ENCODE results near the gene KRT13. TPM values are rescaled to one million over a fixed set of nuclear protein-coding genes. Genes with fewer than 3 reads are reported as not detected.
"Not testable (repeated sequence)": the region's sequence is repeated elsewhere in the genome, so short reads cannot be mapped to it uniquely, and the experiment has no call there.

KRT13 gene
- 35.5 and 45.8 TPM in 2 replicates for total RNA-seq (2014; rRNA removed; shearing (Covaris generic))

GRCh38 chr17:41505007-41505808 lies at the start of gene KRT13:
KRT13 (minus strand) TSS chr17:41505612; CDS start chr17:41505550, 62 bp downstream.
- peak; percentile 58 for DNase-seq (ENCODE audit: low spot score)

- no peak for DNase-seq (ENCODE audit: low spot score)
These were observed 48.7 kb upstream of the KRT13 start for GRCh38 chr17:41553987-41554680.

- no peak for DNase-seq (ENCODE audit: low spot score)
These were observed 47.8 kb upstream of the KRT13 start for GRCh38 chr17:41553176-41553575.

GRCh38 chr17:41552455-41552854 lies 47.0 kb upstream of the KRT13 start:
- DNase-seq (ENCODE audit: low spot score) = no peak

- DNase-seq (ENCODE audit: low spot score) = no peak
These were observed 46.0 kb upstream of the KRT13 start for GRCh38 chr17:41551365-41551764.

GRCh38 chr17:41549596-41550039 lies 44.2 kb upstream of the KRT13 start:
- no peak for DNase-seq (ENCODE audit: low spot score)

GRCh38 chr17:41548844-41549595 lies 43.6 kb upstream of the KRT13 start:
- DNase-seq (ENCODE audit: low spot score) = peak; percentile 98

- DNase-seq (ENCODE audit: low spot score) = peak; percentile 95
These were observed 42.8 kb upstream of the KRT13 start for GRCh38 chr17:41547921-41548843.

- no peak for DNase-seq (ENCODE audit: low spot score)
These were observed 42.0 kb upstream of the KRT13 start for GRCh38 chr17:41547378-41547841.

- DNase-seq (ENCODE audit: low spot score) = no peak
These were observed 41.4 kb upstream of the KRT13 start for GRCh38 chr17:41546819-41547218.

- DNase-seq (ENCODE audit: low spot score) = no peak
These were observed 40.5 kb upstream of the KRT13 start for GRCh38 chr17:41545829-41546410.

- DNase-seq (ENCODE audit: low spot score) = no peak
These were observed 39.5 kb upstream of the KRT13 start for GRCh38 chr17:41544935-41545334.

GRCh38 chr17:41544491-41544892 lies 39.1 kb upstream of the KRT13 start:
- peak; percentile 78 for DNase-seq (ENCODE audit: low spot score)

- not testable (repeated sequence) for DNase-seq (ENCODE audit: low spot score)
These were observed 37.4 kb upstream of the KRT13 start for GRCh38 chr17:41542786-41543185.

- DNase-seq (ENCODE audit: low spot score) = no peak
These were observed 36.9 kb upstream of the KRT13 start for GRCh38 chr17:41542357-41542756.

GRCh38 chr17:41540921-41541625 lies 35.7 kb upstream of the KRT13 start:
- DNase-seq (ENCODE audit: low spot score) = no peak

- DNase-seq (ENCODE audit: low spot score) = no peak
These were observed 34.7 kb upstream of the KRT13 start for GRCh38 chr17:41539979-41540701.

- no peak for DNase-seq (ENCODE audit: low spot score)
These were observed 33.7 kb upstream of the KRT13 start for GRCh38 chr17:41539071-41539492.

- no peak for DNase-seq (ENCODE audit: low spot score)
These were observed 33.2 kb upstream of the KRT13 start for GRCh38 chr17:41538565-41538991.

Data from HT-29 (cell line).